Parathyroid adenoma (tissue), 2 donors: ENCODE data around the gene EYA3.

Experiments used
- H2AFZ ChIP-seq: fragments of 300-600 bp; sonication (generic); one replicate; pipeline ENCODE4 v1.7.0; 2017; ENCODE audit warnings: antibody characterized with exemption, mild to moderate bottlenecking
- H3K27ac ChIP-seq: fragments of 300-600 bp; sonication (generic); one replicate; pipeline ENCODE4 v1.7.0; 2017
- H3K27me3 ChIP-seq: fragments of 300-600 bp; sonication (generic); one replicate; pipeline ENCODE4 v1.7.0; 2017; ENCODE audit warnings: low read length; ENCODE audit not compliant: control insufficient read depth, insufficient read depth
- H3K36me3 ChIP-seq: fragments of 300-600 bp; sonication (generic); one replicate; pipeline ENCODE4 v1.7.0; 2017; ENCODE audit warnings: low read length; ENCODE audit not compliant: control insufficient read depth, insufficient read depth
- H3K4me1 ChIP-seq: fragments of 300-600 bp; sonication (generic); one replicate; pipeline ENCODE4 v1.7.0; 2017; ENCODE audit warnings: control low read depth
- H3K4me2 ChIP-seq: fragments of 300-600 bp; sonication (generic); one replicate; pipeline ENCODE4 v1.7.0; 2017; ENCODE audit warnings: low read length
- H3K4me3 ChIP-seq: fragments of 300-600 bp; sonication (generic); one replicate; pipeline ENCODE4 v1.7.0; 2017; ENCODE audit warnings: low read depth, low read length
- H3K79me2 ChIP-seq: fragments of 300-600 bp; sonication (generic); one replicate; pipeline ENCODE4 v1.7.0; 2017; ENCODE audit warnings: control low read depth
- H3K9ac ChIP-seq: fragments of 300-600 bp; sonication (generic); one replicate; pipeline ENCODE4 v1.7.0; 2017; ENCODE audit warnings: mild to moderate bottlenecking
- H3K9me3 ChIP-seq: fragments of 300-600 bp; sonication (generic); one replicate; pipeline ENCODE4 v1.7.0; 2017; ENCODE audit warnings: low read length; ENCODE audit not compliant: control insufficient read depth
- CTCF ChIP-seq: fragments of 300-600 bp; sonication (generic); IDR thresholded peaks from one replicate; pipeline ENCODE4 v1.7.0; 2017; ENCODE audit warnings: antibody characterized with exemption, mild to moderate bottlenecking
- donor health status: primary hyperparathyroidism.

Gene EYA3

GRCh38 chr1:28028873-28029654 lies 59.3 kb downstream of the EYA3 start:
- no peak overlapping the region for H3K4me3 ChIP-seq
- H2AFZ ChIP-seq: no peak overlapping the region
- no peak overlapping the region for H3K9ac ChIP-seq
- TF ChIP-seq CTCF: no peak
- H3K27ac ChIP-seq: no peak overlapping the region
- H3K9me3 ChIP-seq: no peaks in the 10 kb centered on the region
- H3K36me3 ChIP-seq: no peaks in the 10 kb centered on the region
- H3K79me2 ChIP-seq: no peaks in the 10 kb centered on the region
- no peaks in the 10 kb centered on the region for H3K27me3 ChIP-seq
- no peak overlapping the region for H3K4me2 ChIP-seq
- no peaks in the 10 kb centered on the region for H3K4me1 ChIP-seq

- TF ChIP-seq CTCF: no peak
- Histone ChIP-seq H3K27ac (no peak overlapping the region), H2AFZ (no peak overlapping the region)
Observed at GRCh38 chr1:28027660-28028059, 60.8 kb downstream of the EYA3 start.

GRCh38 chr1:28027238-28027637 lies 61.2 kb downstream of the EYA3 start:
- no peak overlapping the region for H3K27ac ChIP-seq

More at GRCh38 chr1:28027660-28028059, 60.8 kb downstream of the EYA3 start:
- no peaks in the 10 kb centered on the region for H3K4me1 ChIP-seq
- H3K9me3 ChIP-seq: no peaks in the 10 kb centered on the region
- no peaks in the 10 kb centered on the region for H3K79me2 ChIP-seq
- no peak overlapping the region for H3K9ac ChIP-seq
- H3K4me3 ChIP-seq: no peak overlapping the region
- no peak overlapping the region for H3K4me2 ChIP-seq
- H3K27me3 ChIP-seq: no peaks in the 10 kb centered on the region
- H3K36me3 ChIP-seq: no peaks in the 10 kb centered on the region

GRCh38 chr1:28026329-28026728 lies 62.1 kb downstream of the EYA3 start:
- no peak overlapping the region for H3K27ac ChIP-seq

More at GRCh38 chr1:28027238-28027637, 61.2 kb downstream of the EYA3 start:
- no peaks in the 10 kb centered on the region for H3K27me3 ChIP-seq
- H3K36me3 ChIP-seq: no peaks in the 10 kb centered on the region
- H3K4me2 ChIP-seq: no peak overlapping the region
- no peak overlapping the region for H3K9ac ChIP-seq
- no peak overlapping the region for H2AFZ ChIP-seq
- no peak for TF ChIP-seq CTCF
- no peaks in the 10 kb centered on the region for H3K4me1 ChIP-seq
- no peaks in the 10 kb centered on the region for H3K9me3 ChIP-seq
- H3K79me2 ChIP-seq: no peaks in the 10 kb centered on the region
- no peak overlapping the region for H3K4me3 ChIP-seq

More at GRCh38 chr1:28026329-28026728, 62.1 kb downstream of the EYA3 start:
- Histone ChIP-seq H3K9ac (no peak overlapping the region), H3K36me3 (no peaks in the 10 kb centered on the region), H3K4me3 (no peak overlapping the region), H2AFZ (no peak overlapping the region), H3K9me3 (no peaks in the 10 kb centered on the region), H3K27me3 (no peaks in the 10 kb centered on the region), H3K79me2 (no peaks in the 10 kb centered on the region), H3K4me1 (no peaks in the 10 kb centered on the region), H3K4me2 (no peak overlapping the region)
- TF ChIP-seq CTCF: no peak
